GM10266 (cell line): ENCODE results near the gene OSMR.
"Not testable (repeated sequence)": the region's sequence is repeated elsewhere in the genome, so short reads cannot be mapped to it uniquely, and the experiment has no call there.

Experiments used
- DNase-seq: peaks from one replicate; pipeline ENCODE4 v3.0.0; 2012; ENCODE audit errors: extremely low spot score
- CTCF ChIP-seq: IDR thresholded peaks from 2 replicates; pipeline ENCODE4 v1.5.1; 2012; ENCODE audit warnings: mild to moderate bottlenecking, low read depth; ENCODE audit not compliant: control insufficient read depth, insufficient read depth; ENCODE audit errors: missing control alignments

Gene OSMR

GRCh38 chr5:38858839-38859238, 13.0 kb downstream of the OSMR start:
- TF ChIP-seq CTCF: no peak
- no peak for DNase-seq

GRCh38 chr5:38861986-38862770, 16.4 kb downstream of the OSMR start:
- not testable (repeated sequence) for DNase-seq

- no peak for DNase-seq
- TF ChIP-seq CTCF: no peak
Measured at GRCh38 chr5:38866362-38867031, 20.7 kb downstream of the OSMR start.

GRCh38 chr5:38867032-38867398, 21.2 kb downstream of the OSMR start:
- TF ChIP-seq CTCF: no peak
- DNase-seq: no peak

GRCh38 chr5:38867416-38867815, 21.6 kb downstream of the OSMR start:
- DNase-seq: no peak
- TF ChIP-seq CTCF: no peak

- no peak for DNase-seq
- no peak for TF ChIP-seq CTCF
Measured at GRCh38 chr5:38870595-38870994, 24.8 kb downstream of the OSMR start.

- DNase-seq: no peak
- TF ChIP-seq CTCF: no peak
Measured at GRCh38 chr5:38871058-38871605, 25.3 kb downstream of the OSMR start.
